Natural killer cell (primary cell): ENCODE results near the gene COX4I2. TPM values are rescaled to one million over a fixed set of nuclear protein-coding genes. Genes with fewer than 3 reads are reported as not detected.

ENCODE experiments used
- ATAC-seq, 3 donors: fragments of 150-1000 bp in 2 of 3; fragments of 200-7000 bp in 1 of 3; cut with Tn5 transposase; 1 replicate in 1 of 3; 2 replicates in 2 of 3; pipeline ENCODE4 v1.10.0; 2021; ENCODE audit warnings: mild to moderate bottlenecking in 2 of 3, moderate library complexity in 2 of 3
- DNase-seq, 2 donors: peaks; one replicate each; pipeline versions ENCODE4 v3.0.0 to v3.0.0-alpha.2; 2013 to 2021; ENCODE audit warnings: mixed read lengths in 1 of 2
- H3K27ac ChIP-seq: one replicate; pipeline ENCODE4 v1.5.1; 2013; ENCODE audit warnings: mild to moderate bottlenecking, low read length
- H3K27me3 ChIP-seq: one replicate; pipeline ENCODE4 v1.6.1; 2013; ENCODE audit warnings: low read length; ENCODE audit not compliant: control insufficient read depth, insufficient read depth
- H3K36me3 ChIP-seq: one replicate; pipeline ENCODE4 v1.6.1; 2013; ENCODE audit warnings: low read length; ENCODE audit not compliant: control insufficient read depth, insufficient read depth
- H3K4me1 ChIP-seq: one replicate; pipeline ENCODE4 v1.6.1; 2013; ENCODE audit warnings: low read length; ENCODE audit not compliant: control insufficient read depth, insufficient read depth
- H3K4me3 ChIP-seq: one replicate; pipeline ENCODE4 v1.5.1; 2013; ENCODE audit warnings: low read length
- H3K9me3 ChIP-seq: one replicate; pipeline ENCODE4 v1.6.1; 2013; ENCODE audit warnings: low read length; ENCODE audit not compliant: control insufficient read depth, insufficient read depth
- H3K27ac Mint-ChIP-seq, 2 donors: one replicate each; pipeline ENCODE4 v1.8.0; 2022; ENCODE audit warnings: mild to moderate bottlenecking in 2 of 2, mixed read lengths in 2 of 2, moderate library complexity in 1 of 2
- H3K27me3 Mint-ChIP-seq, 2 donors: one replicate each; pipeline ENCODE4 v1.8.0; 2022; ENCODE audit warnings: low read depth in 2 of 2, mixed read lengths in 2 of 2
- H3K36me3 Mint-ChIP-seq: one replicate; pipeline ENCODE4 v1.8.0; 2022; ENCODE audit warnings: mixed read lengths
- H3K4me1 Mint-ChIP-seq, 2 donors: one replicate each; pipeline ENCODE4 v1.8.0; 2022; ENCODE audit warnings: mixed read lengths in 2 of 2
- H3K4me3 Mint-ChIP-seq: one replicate; pipeline ENCODE4 v1.8.0; 2022; ENCODE audit warnings: mild to moderate bottlenecking, moderate library complexity, mixed read lengths
- H3K9me3 Mint-ChIP-seq, 2 donors: one replicate each; pipeline ENCODE4 v1.8.0; 2022; ENCODE audit warnings: mixed read lengths in 2 of 2
- WGBS: methylation state at CpG from one replicate; pipeline ENCODE4 v1.1.7; 2013; ENCODE audit warnings: missing lambda C conversion rate; ENCODE audit not compliant: insufficient coverage; 5-methylcytosine and 5-hydroxymethylcytosine counted together
- intact Hi-C: fragments of 100-400 bp; cut with micrococcal nuclease; formaldehyde crosslinking; loops from one replicate; pipeline ENCODE4 v1.14.2; 2022
- total RNA-seq, 4 donors: library from RNA; stranded (reverse); fragments of 120-200 nt in 1 of 4; gene quantifications; one replicate each; pipeline versions ENCODE4 v1.2.3 to v1.2.4, GENCODE V29; 2013 to 2022
- TF ChIP-seq, protein P1 (sequence below): fragments of 200-600 bp; IDR thresholded peaks from one replicate; pipeline ENCODE4 v1.8.0; 2022; ENCODE audit warnings: antibody characterized with exemption

The COX4I2 gene
- total RNA-seq, 3 donors from 2014 or later (not counting 1 experiment from before 2014, with no cell fraction given): not detected

DNA sequence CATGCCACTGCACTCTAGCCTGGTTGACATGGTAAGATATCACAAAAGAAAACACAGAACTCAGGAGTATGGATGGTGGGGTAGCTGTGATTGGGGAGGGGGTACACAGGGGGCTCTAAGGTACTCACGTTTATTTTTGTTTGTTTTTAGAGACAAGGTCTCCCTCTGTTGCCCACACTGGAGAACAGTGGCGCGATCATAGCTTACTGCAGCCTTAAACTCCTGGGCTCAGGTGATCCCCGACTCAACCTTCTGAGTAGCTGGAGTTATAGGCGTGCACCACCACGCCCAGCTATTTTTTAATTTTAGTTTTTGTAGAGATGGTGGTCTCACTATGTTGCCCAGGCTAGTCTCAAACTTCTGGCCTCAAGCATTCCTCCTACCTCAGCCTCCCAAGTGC, 55.7 kb downstream of the COX4I2 start:
- Mint-ChIP-seq H3K4me3 (no peak overlapping the region), H3K9me3 (no peaks in the 10 kb centered on the region), H3K27ac (peak overlapping the region; percentile 79 to 89), H3K4me1 (peaks cover 53 to 76% of the 10 kb centered on the region in 2 donors), H3K27me3 (no peaks in the 10 kb centered on the region), H3K36me3 (no peaks in the 10 kb centered on the region)
- 92% methylated on average over 4 of the region's 6 CpGs for WGBS
- intact Hi-C loops: loop anchor here (2.0 kb wide), 1 partner anchor 19 kb away; no protein-coding TSS in a partner anchor
- H3K36me3 ChIP-seq: peaks cover 12% of the 10 kb centered on the region
- TF ChIP-seq, protein P1, sequence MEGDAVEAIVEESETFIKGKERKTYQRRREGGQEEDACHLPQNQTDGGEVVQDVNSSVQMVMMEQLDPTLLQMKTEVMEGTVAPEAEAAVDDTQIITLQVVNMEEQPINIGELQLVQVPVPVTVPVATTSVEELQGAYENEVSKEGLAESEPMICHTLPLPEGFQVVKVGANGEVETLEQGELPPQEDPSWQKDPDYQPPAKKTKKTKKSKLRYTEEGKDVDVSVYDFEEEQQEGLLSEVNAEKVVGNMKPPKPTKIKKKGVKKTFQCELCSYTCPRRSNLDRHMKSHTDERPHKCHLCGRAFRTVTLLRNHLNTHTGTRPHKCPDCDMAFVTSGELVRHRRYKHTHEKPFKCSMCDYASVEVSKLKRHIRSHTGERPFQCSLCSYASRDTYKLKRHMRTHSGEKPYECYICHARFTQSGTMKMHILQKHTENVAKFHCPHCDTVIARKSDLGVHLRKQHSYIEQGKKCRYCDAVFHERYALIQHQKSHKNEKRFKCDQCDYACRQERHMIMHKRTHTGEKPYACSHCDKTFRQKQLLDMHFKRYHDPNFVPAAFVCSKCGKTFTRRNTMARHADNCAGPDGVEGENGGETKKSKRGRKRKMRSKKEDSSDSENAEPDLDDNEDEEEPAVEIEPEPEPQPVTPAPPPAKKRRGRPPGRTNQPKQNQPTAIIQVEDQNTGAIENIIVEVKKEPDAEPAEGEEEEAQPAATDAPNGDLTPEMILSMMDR: no peak
- H3K4me3 ChIP-seq: no peak overlapping the region
- DNase-seq: no peak
- ATAC-seq: no peak
- H3K27me3 ChIP-seq: no peaks in the 10 kb centered on the region
- H3K9me3 ChIP-seq: no peaks in the 10 kb centered on the region
- H3K4me1 ChIP-seq: peaks cover 63% of the 10 kb centered on the region
- peak overlapping the region; percentile 8 for H3K27ac ChIP-seq

DNA sequence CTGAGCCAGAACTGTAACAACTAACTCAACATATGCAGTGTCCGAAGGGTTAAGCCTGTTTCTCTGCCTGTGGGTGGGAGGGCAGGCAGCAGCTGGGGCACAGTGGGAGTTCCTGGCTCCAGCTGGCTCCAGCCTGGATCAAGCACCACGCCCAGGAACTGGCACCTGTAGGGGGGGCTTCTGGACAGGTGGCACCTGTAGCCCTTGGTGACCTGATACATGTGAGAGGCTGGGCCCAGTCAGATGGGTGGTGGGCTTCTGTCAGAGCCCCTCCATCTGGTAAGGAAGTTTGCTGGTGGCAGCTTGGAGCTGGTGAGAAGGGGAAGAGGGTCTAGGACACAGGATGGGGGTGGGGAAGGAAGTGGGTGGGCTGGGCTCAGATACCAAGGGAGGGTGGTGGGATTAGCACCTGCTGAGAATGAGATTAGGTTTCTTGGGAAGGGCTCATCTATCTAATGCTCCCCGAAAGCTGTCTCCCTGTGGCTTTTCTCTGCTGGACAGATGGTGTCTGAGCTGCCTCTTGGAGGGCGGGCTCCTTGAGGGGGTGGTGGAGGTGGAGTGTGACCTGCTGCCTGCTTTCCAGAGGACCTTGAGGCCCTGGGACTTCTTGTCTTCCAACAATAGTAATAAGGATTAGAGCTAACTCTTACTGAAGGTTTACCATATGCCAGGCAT, 56.4 kb downstream of the COX4I2 start:
- DNase-seq: no peak
- Mint-ChIP-seq H3K4me1 (peaks cover 53 to 76% of the 10 kb centered on the region in 2 donors), H3K9me3 (no peaks in the 10 kb centered on the region), H3K27ac (peak overlapping the region; percentile 79 to 89), H3K36me3 (no peaks in the 10 kb centered on the region), H3K27me3 (no peaks in the 10 kb centered on the region), H3K4me3 (peak overlapping the region; percentile 43)
- intact Hi-C loops: loop anchor here (2.0 kb wide), 1 partner anchor 19 kb away; no protein-coding TSS in a partner anchor
- Histone ChIP-seq H3K36me3 (peaks cover 9% of the 10 kb centered on the region), H3K27me3 (no peaks in the 10 kb centered on the region), H3K9me3 (no peaks in the 10 kb centered on the region), H3K4me1 (peaks cover 69% of the 10 kb centered on the region), H3K27ac (peak overlapping the region; percentile 17), H3K4me3 (no peak overlapping the region)
- TF ChIP-seq, protein P1: no peak
- 84% methylated on average over 3 of the region's 4 CpGs for WGBS
- ATAC-seq: peak in 1 of 3 donors; percentile 10

Other genes starting within 250 kb of the COX4I2 start
- not detected for gene DEFB119, start 247.3 kb upstream of the COX4I2 start, total RNA-seq
- gene DEFB121, start 231.7 kb upstream of the COX4I2 start, total RNA-seq: not detected
- gene DEFB123, start 197.3 kb upstream of the COX4I2 start, total RNA-seq: not detected
- not detected for gene DEFB124, start 162.8 kb upstream of the COX4I2 start, total RNA-seq
- not detected for gene REM1, start 162.6 kb upstream of the COX4I2 start, total RNA-seq
- 100 to 1,000 TPM in 2 of 3 donors, 10 to 100 TPM in 1; 97.5 to 135 (median 104) TPM for gene HM13, start 123.5 kb upstream of the COX4I2 start, total RNA-seq
- gene ID1, start 32.6 kb upstream of the COX4I2 start, total RNA-seq: 10 to 100 TPM in 1 of 3 donors, 1 to 10 TPM in 2; 5.6 to 10.1 (median 6.4) TPM
- 10 to 100 TPM; 67.4 to 92.6 (median 78.6) TPM for gene BCL2L1, start 85.0 kb downstream of the COX4I2 start, total RNA-seq
- gene TPX2, start 101.4 kb downstream of the COX4I2 start, total RNA-seq: 1 to 10 TPM; 2.2 to 4.2 (median 2.2) TPM
- under 1 TPM in 1 of 3 donors, not detected in 2; 0.12 TPM for gene MYLK2, start 181.4 kb downstream of the COX4I2 start, total RNA-seq
- gene FOXS1, start 207.7 kb downstream of the COX4I2 start, total RNA-seq: not detected
- gene DUSP15, start 232.6 kb downstream of the COX4I2 start, total RNA-seq: not detected
- not detected for gene TTLL9, start 232.7 kb downstream of the COX4I2 start, total RNA-seq